ENCODE data around the gene EIF3A. TPM values are rescaled to one million over a fixed set of nuclear protein-coding genes. Genes with fewer than 3 reads are reported as not detected.
"Not testable (repeated sequence)": the region's sequence is repeated elsewhere in the genome, so short reads cannot be mapped to it uniquely, and the experiment has no call there.

The EIF3A gene
- total and polyA plus RNA-seq, 3 donors from 2014 or later, result 71.1 to 97.0 (median 91.2) TPM

DNA sequence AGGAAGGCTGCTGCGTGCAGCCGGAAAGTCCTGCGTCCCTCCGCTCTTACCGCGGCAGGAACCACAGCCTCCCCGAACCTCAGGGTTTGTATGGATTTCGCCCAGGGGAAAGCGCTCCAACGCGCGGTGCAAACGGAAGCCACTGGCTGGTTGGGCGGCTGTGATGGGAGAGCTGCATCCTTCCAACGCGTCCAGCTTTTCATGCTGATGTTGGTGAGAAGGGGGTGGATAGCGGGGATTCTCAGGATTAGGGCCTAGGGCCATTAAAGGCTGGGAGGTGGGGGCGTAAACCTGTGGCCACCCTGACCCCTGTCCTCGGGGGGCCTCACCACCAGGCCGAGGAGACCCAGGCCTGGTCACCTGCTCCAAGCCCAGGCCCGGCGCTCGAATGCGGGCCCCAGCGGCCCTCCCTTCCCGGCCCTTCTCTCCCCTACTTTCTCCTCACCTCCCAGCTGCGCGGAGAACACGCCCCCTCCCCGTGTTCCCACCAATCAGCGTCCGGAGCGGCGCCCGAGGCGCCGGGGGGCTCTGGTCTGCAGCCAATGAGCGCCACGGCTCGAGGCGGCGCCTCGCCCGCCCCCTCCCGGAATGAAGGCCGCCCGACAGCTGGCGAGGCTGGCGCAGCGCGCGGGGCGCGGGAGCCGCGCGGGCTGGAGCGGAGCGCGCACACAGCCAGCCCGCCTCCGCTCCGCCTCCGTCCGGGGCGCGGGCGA lies 51.6 kb downstream of the EIF3A start:
- intact Hi-C loops (cut with DNase I; ENCODE audit: low total_unique reads), result no loop called here
- peak; percentile 91 for DNase-seq
- Histone ChIP-seq H3K36me3 (ENCODE audit: low read depth, missing control alignments) (no peaks in the 10 kb centered on the region), H3K27ac (peak overlapping the region in 1 of 2 donors; percentile 41), H3K4me3 (peak overlapping the region; percentile 55), H3K9me3 (no peaks in the 10 kb centered on the region), H3K4me1 (no peaks in the 10 kb centered on the region), H3K27me3 (no peaks in the 10 kb centered on the region)
- WGBS, 2 donors, result 1 to 3% methylated on average over 21 to 65 of the region's 68 CpGs
- TF ChIP-seq CTCF (IDR thresholded peaks at IDR 0.05) (peak in 1 of 3 experiments; percentile 48), POLR2A (IDR thresholded peaks at IDR 0.05) (no peak)

DNA sequence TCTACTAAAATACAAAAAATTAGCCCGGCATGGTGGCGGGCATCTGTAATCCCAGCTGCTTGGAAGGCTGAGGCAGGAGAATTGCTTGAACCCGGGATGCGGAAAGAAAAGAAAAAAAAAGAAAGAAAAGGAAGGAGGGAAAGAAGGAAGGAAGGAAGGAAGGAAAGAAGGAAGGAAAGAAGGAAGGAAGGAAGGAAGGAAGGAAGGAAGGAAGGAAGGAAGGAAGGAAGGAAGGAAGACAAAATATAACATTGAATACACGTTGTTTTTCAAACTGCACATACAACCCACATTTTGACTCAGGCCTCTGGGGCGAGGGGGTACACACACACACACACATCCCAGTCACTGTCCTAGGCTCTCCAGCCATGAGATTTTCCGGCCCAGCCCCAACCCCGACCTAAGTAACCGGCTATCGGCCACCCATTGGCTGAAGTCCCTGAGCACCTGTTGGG lies 52.1 kb downstream of the EIF3A start:
- peak overlapping the region; percentile 55 for H3K4me3 ChIP-seq
- H3K9me3 ChIP-seq, DNase-seq: not testable (repeated sequence)

GRCh38 chr10:119026301-119027110 lies 54.1 kb downstream of the EIF3A start:
- H3K4me1 ChIP-seq, result no peaks in the 10 kb centered on the region
- 76 to 81% methylated on average over 18 of the region's 18 CpGs for WGBS, 2 donors

More for the DNA sequence above, 52.1 kb downstream of the EIF3A start:
- H3K27ac ChIP-seq; H3K27me3 ChIP-seq; H3K36me3 ChIP-seq (ENCODE audit: low read depth, missing control alignments); intact Hi-C loops (cut with DNase I; ENCODE audit: low total_unique reads); H3K4me1 ChIP-seq: not testable (repeated sequence)
- 38 to 57% methylated on average over 10 of the region's 10 CpGs for WGBS, 2 donors

GRCh38 chr10:119025776-119026175 lies 54.8 kb downstream of the EIF3A start:
- no peak for DNase-seq
- Histone ChIP-seq H3K27me3 (no peaks in the 10 kb centered on the region), H3K4me3 (no peak overlapping the region), H3K4me1 (no peaks in the 10 kb centered on the region), H3K36me3 (ENCODE audit: low read depth, missing control alignments) (no peaks in the 10 kb centered on the region), H3K27ac (no peak overlapping the region), H3K9me3 (no peaks in the 10 kb centered on the region)
- 78 to 81% methylated on average over 7 of the region's 7 CpGs for WGBS, 2 donors
- TF ChIP-seq CTCF (IDR thresholded peaks at IDR 0.05), result no peak
- no peak for TF ChIP-seq POLR2A (IDR thresholded peaks at IDR 0.05)
- intact Hi-C loops (cut with DNase I; ENCODE audit: low total_unique reads), result no loop called here

More at GRCh38 chr10:119026301-119027110, 54.1 kb downstream of the EIF3A start:
- TF ChIP-seq CTCF (IDR thresholded peaks at IDR 0.05) (no peak), POLR2A (IDR thresholded peaks at IDR 0.05) (no peak)
- no peak overlapping the region for H3K4me3 ChIP-seq
- no peak for DNase-seq
- no peaks in the 10 kb centered on the region for H3K9me3 ChIP-seq
- no peaks in the 10 kb centered on the region for H3K36me3 ChIP-seq (ENCODE audit: low read depth, missing control alignments)
- no peaks in the 10 kb centered on the region for H3K27me3 ChIP-seq
- H3K27ac ChIP-seq, result no peak overlapping the region
- intact Hi-C loops (cut with DNase I; ENCODE audit: low total_unique reads), result no loop called here

DNA sequence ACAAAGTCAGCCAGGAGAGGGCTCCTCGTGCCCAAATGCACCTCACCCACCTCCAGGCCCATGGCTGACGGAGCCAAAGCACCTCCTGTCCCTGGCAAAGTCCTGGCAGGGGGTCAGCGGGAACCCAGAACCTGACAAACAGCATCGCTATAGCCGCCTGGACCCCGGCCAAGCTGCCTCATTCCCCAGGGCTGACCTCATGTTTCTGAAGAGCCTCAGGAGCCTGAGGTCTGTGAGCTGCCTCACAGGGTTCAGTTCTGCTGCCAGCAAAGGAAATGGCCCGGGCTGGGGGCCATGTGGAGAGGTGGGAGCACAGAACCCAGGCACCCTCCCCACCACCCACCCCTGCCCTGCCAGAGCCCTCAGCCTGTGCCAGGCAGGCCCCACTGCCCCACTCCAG lies 55.3 kb downstream of the EIF3A start:
- 57 to 61% methylated on average over 4 to 7 of the region's 7 CpGs for WGBS, 2 donors
- no peaks in the 10 kb centered on the region for H3K36me3 ChIP-seq (ENCODE audit: low read depth, missing control alignments)
- H3K4me3 ChIP-seq, result no peak overlapping the region
- H3K9me3 ChIP-seq, result no peaks in the 10 kb centered on the region
- intact Hi-C loops (cut with DNase I; ENCODE audit: low total_unique reads), result no loop called here
- no peak for TF ChIP-seq CTCF (IDR thresholded peaks at IDR 0.05)
- TF ChIP-seq POLR2A (IDR thresholded peaks at IDR 0.05), result no peak
- H3K27ac ChIP-seq, result no peak overlapping the region
- no peaks in the 10 kb centered on the region for H3K4me1 ChIP-seq
- peak; percentile 48 for DNase-seq
- no peaks in the 10 kb centered on the region for H3K27me3 ChIP-seq

Measured in testis (tissue), 3 donors.